GM23338 (cell line): Measurements from ENCODE around the gene CFAP141.

ENCODE experiments used
- CREB1 ChIP-seq: fragments of 250-450 bp; sonication (Bioruptor Pico); IDR thresholded peaks from 2 replicates; pipeline ENCODE4 v1.5.0; 2020; ENCODE audit warnings: low read depth, mild to moderate bottlenecking, moderate library complexity
- ETS1 ChIP-seq: IDR thresholded peaks from 2 replicates; pipeline ENCODE4 v1.6.1; 2016; ENCODE audit warnings: antibody characterized with exemption
- EZH2 ChIP-seq: fragments of 200-600 bp; sonication (generic); IDR thresholded peaks from one replicate; pipeline ENCODE4 v1.8.0; 2017; ENCODE audit warnings: antibody characterized with exemption, mild to moderate bottlenecking, low read depth; ENCODE audit not compliant: unreplicated experiment
- EZH2phosphoT487 ChIP-seq: fragments of 200-600 bp; sonication (generic); IDR thresholded peaks from one replicate; pipeline ENCODE4 v1.8.1; 2018; ENCODE audit warnings: antibody characterized with exemption; ENCODE audit not compliant: unreplicated experiment
- JUNB ChIP-seq: IDR thresholded peaks from one replicate; pipeline ENCODE4 v1.6.1; 2016; ENCODE audit warnings: antibody characterized with exemption; ENCODE audit not compliant: unreplicated experiment
- NANOG ChIP-seq: IDR thresholded peaks from 2 replicates; pipeline ENCODE4 v1.6.1; 2016; ENCODE audit warnings: antibody characterized with exemption, borderline replicate concordance
- POLR2AphosphoS5 ChIP-seq: IDR thresholded peaks from 2 replicates; pipeline ENCODE4 v1.6.1; 2016; ENCODE audit warnings: antibody characterized with exemption, low read depth
- REST ChIP-seq: IDR thresholded peaks from one replicate; pipeline ENCODE4 v1.6.1; 2018; ENCODE audit warnings: antibody characterized with exemption; ENCODE audit not compliant: unreplicated experiment
- STAT1 ChIP-seq: IDR thresholded peaks from one replicate; pipeline ENCODE4 v1.6.1; 2016; ENCODE audit warnings: antibody characterized with exemption; ENCODE audit not compliant: unreplicated experiment
- ZNF114 ChIP-seq: fragments of 250-450 bp; sonication (Bioruptor Pico); IDR thresholded peaks from 2 replicates; pipeline ENCODE4 v1.5.0; 2020; ENCODE audit warnings: mild to moderate bottlenecking, moderate library complexity
- ZNF331 ChIP-seq: fragments of 250-450 bp; sonication (Bioruptor Pico); IDR thresholded peaks from 2 replicates; pipeline ENCODE4 v1.5.0; 2020; ENCODE audit warnings: low read depth, mild to moderate bottlenecking, moderate library complexity
- ZNF462 ChIP-seq: fragments of 250-450 bp; sonication (Bioruptor Pico); IDR thresholded peaks from 2 replicates; pipeline ENCODE4 v1.5.0; 2020; ENCODE audit warnings: mild to moderate bottlenecking, moderate library complexity
- TF ChIP-seq, protein P1 (sequence below), 2 experiments: fragments of 200-600 bp in 1 of 2; sonication (generic) in 1 of 2; conservative IDR thresholded peaks; 2 replicates each; pipeline versions ENCODE4 v1.5.1 to v1.6.1; 2016 to 2017; ENCODE audit warnings: antibody characterized with exemption in 2 of 2, low read depth in 2 of 2, mild to moderate bottlenecking in 2 of 2, moderate library complexity in 1 of 2

GRCh38 chr1:154186177-154186576 lies 20.0 kb downstream of the CFAP141 start:
- TF ChIP-seq, protein P1, sequence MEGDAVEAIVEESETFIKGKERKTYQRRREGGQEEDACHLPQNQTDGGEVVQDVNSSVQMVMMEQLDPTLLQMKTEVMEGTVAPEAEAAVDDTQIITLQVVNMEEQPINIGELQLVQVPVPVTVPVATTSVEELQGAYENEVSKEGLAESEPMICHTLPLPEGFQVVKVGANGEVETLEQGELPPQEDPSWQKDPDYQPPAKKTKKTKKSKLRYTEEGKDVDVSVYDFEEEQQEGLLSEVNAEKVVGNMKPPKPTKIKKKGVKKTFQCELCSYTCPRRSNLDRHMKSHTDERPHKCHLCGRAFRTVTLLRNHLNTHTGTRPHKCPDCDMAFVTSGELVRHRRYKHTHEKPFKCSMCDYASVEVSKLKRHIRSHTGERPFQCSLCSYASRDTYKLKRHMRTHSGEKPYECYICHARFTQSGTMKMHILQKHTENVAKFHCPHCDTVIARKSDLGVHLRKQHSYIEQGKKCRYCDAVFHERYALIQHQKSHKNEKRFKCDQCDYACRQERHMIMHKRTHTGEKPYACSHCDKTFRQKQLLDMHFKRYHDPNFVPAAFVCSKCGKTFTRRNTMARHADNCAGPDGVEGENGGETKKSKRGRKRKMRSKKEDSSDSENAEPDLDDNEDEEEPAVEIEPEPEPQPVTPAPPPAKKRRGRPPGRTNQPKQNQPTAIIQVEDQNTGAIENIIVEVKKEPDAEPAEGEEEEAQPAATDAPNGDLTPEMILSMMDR (conservative IDR thresholded peaks at IDR 0.05; ENCODE audit: low read depth in 2 of 2), result peak; percentile 73 to 92
- TF ChIP-seq EZH2, result no peak
- no peak for TF ChIP-seq EZH2phosphoT487
- TF ChIP-seq POLR2AphosphoS5, result no peak
- no peak for TF ChIP-seq REST
- no peak for TF ChIP-seq NANOG
- no peak for TF ChIP-seq CREB1 (CRISPR knock-in tag)
- no peak for TF ChIP-seq JUNB
- no peak for TF ChIP-seq ETS1
- no peak for TF ChIP-seq ZNF114 (CRISPR knock-in tag)
- 0 out of 2 replicates have a peak, but pooled peaks have one; percentile 7 for TF ChIP-seq ZNF462 (CRISPR knock-in tag)
- TF ChIP-seq ZNF331 (CRISPR knock-in tag), result no peak
- no peak for TF ChIP-seq STAT1
